ENCODE data around the gene HFE. TPM values are rescaled to one million over a fixed set of nuclear protein-coding genes. Genes with fewer than 3 reads are reported as not detected.
A peak's percentile ranks its signal among the peaks of the same experiment; 100 is the strongest.
"Not testable (repeated sequence)": the region's sequence is repeated elsewhere in the genome, so short reads cannot be mapped to it uniquely, and the experiment has no call there.

The HFE gene
- total and polyA plus RNA-seq, 2 experiments from 2014 or later = 8.6 to 10.8 TPM

DNA sequence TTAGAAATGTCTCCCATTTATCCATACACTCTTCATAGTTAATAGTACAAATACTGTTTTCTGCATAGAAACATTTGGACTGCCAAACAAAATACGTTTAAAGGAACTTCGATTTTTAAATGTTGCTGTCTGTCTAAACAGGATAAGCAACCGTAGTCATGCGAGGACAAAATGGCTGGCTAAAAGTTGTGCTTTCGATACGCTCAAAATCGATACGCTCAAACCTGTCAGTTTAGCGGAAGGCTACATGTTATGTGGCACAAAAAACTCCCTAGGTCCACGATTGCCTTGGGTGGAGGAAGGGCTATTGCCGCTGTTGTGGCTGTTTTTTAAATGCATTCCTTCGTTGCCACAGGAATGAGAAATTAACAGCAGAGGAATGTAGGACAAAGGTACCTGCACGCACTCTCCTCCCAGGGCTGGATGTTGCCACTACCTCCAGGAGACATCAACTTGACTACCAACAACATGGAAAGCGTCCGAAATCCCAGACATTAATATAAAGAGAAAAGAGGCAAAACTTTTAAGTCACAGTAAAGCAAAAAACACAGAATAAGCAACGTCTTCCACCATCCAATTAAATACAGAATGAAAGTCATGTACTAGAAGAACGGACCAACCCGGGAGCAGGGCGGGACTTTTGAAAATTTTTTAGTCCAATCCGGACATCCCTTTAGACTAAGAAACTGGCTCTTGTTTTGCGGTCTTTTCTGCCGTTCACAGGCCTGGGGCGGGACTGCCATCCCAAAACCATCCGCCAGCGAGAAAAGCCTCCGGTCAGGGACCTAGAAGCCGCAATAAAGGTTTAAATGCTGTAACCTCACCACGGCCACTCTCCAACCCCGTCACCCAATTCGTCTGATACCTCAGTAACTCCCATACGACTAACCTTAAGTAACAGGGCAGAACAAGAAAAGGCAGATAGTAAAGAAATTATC lies 32.2 kb upstream of the HFE start:
- H3K9me2 ChIP-seq (ENCODE audit: insufficient read depth) = no peaks in the 10 kb centered on the region
- WGBS, 2 experiments (ENCODE audit: low coverage in 1 of 2, low lambda C conversion rate in 2 of 2, missing lambda C conversion rate in 2 of 2) = 0 to 1% methylated on average over 31 of the region's 31 CpGs
- no peaks in the 10 kb centered on the region for H3K9me3 ChIP-seq (ENCODE audit: low read depth)
- TF ChIP-seq EZH2 (IDR thresholded peaks at IDR 0.05; ENCODE audit: insufficient read depth, poor library complexity, severe bottlenecking) (no peak), EZH2phosphoT487 (IDR thresholded peaks at IDR 0.05; ENCODE audit: insufficient read depth, low read depth) (no peak)
- H3K4me3 ChIP-seq = peak overlapping the region; percentile 85
- no peaks in the 10 kb centered on the region for H3K36me3 ChIP-seq (ENCODE audit: low read depth)
- no peaks in the 10 kb centered on the region for H4K20me1 ChIP-seq (ENCODE audit: insufficient read depth)
- H3K27ac ChIP-seq = peak overlapping the region; percentile 95
- peak; percentile 95 for DNase-seq
- peak overlapping the region; percentile 84 for H2AFZ ChIP-seq
- no peaks in the 10 kb centered on the region for H3K27me3 ChIP-seq (replicated peaks; ENCODE audit: insufficient read depth)
- in situ Hi-C loops (cut with MboI) = no loop called here
- H3K4me2 ChIP-seq (ENCODE audit: unreplicated experiment) = peak overlapping the region; percentile 94
- H3K79me2 ChIP-seq (ENCODE audit: insufficient read depth) = no peaks in the 10 kb centered on the region
- H3K4me1 ChIP-seq (ENCODE audit: insufficient read depth) = peaks cover 10% of the 10 kb centered on the region
- peak overlapping the region; percentile 92 for H3K9ac ChIP-seq
- peaks cover 24% of the 10 kb centered on the region for H3F3A ChIP-seq (ENCODE audit: insufficient read depth)

- no peak for TF ChIP-seq EZH2 (IDR thresholded peaks at IDR 0.05; ENCODE audit: insufficient read depth, poor library complexity, severe bottlenecking)
- no peak for TF ChIP-seq EZH2phosphoT487 (IDR thresholded peaks at IDR 0.05; ENCODE audit: insufficient read depth, low read depth)
- peak overlapping the region; percentile 85 for H3K4me3 ChIP-seq
- peak overlapping the region; percentile 94 for H3K4me2 ChIP-seq (ENCODE audit: unreplicated experiment)
- H3K36me3 ChIP-seq (ENCODE audit: low read depth) = no peaks in the 10 kb centered on the region
- 1% methylated on average over 51 of the region's 51 CpGs for WGBS, 2 experiments (ENCODE audit: low coverage in 1 of 2, low lambda C conversion rate in 2 of 2, missing lambda C conversion rate in 2 of 2)
- peaks cover 10% of the 10 kb centered on the region for H3K4me1 ChIP-seq (ENCODE audit: insufficient read depth)
- no peaks in the 10 kb centered on the region for H3K27me3 ChIP-seq (replicated peaks; ENCODE audit: insufficient read depth)
- no peaks in the 10 kb centered on the region for H3K9me2 ChIP-seq (ENCODE audit: insufficient read depth)
- peak overlapping the region; percentile 92 for H3K9ac ChIP-seq
- peak; percentile 93 for DNase-seq
- H4K20me1 ChIP-seq (ENCODE audit: insufficient read depth) = no peaks in the 10 kb centered on the region
- H3K27ac ChIP-seq = peak overlapping the region; percentile 95
- H3F3A ChIP-seq (ENCODE audit: insufficient read depth) = peaks cover 24% of the 10 kb centered on the region
- in situ Hi-C loops (cut with MboI) = no loop called here
- no peaks in the 10 kb centered on the region for H3K9me3 ChIP-seq (ENCODE audit: low read depth)
- no peaks in the 10 kb centered on the region for H3K79me2 ChIP-seq (ENCODE audit: insufficient read depth)
- H2AFZ ChIP-seq = peak overlapping the region; percentile 84
Measured at GRCh38 chr6:26055719-26056582, 31.3 kb upstream of the HFE start.

DNA sequence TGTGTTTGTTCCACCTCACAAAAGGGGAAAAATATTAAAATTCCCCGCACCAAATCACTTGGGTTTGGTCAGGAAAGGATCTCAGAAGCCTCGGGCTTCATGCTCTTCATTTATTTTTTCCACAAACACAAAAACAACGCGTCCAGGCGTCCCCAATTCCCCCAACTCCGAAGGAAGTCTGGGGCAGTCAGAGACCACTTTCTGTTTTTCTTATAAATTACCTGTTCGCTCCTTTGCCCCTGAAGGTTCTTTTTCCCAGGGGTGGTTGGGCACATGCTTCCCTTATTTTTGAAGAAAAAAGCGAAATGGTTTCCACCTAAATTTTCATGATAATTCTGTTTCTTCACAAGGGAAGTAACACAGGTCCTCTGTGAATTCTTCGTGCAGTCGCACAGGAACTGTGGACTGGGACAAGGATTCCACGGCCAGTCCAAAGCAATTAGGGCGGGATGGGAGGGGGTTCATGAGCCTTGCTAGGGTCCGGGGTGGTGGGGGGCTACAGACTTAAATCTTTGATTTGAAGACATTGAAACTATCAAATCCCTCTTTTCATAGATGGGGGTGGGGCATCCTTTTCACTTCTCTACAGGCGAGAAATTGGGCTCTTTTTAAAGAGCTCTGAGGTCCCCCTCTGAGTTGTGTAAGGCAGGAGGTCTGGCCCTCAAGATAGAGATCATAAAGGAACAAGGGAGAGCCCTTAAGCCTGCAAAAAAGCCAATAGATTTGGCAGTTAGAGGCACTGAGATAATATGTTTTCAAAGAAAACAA lies 30.5 kb upstream of the HFE start:
- peak overlapping the region; percentile 92 for H3K9ac ChIP-seq
- no peaks in the 10 kb centered on the region for H3K9me2 ChIP-seq (ENCODE audit: insufficient read depth)
- H4K20me1 ChIP-seq (ENCODE audit: insufficient read depth) = no peaks in the 10 kb centered on the region
- no peaks in the 10 kb centered on the region for H3K27me3 ChIP-seq (replicated peaks; ENCODE audit: insufficient read depth)
- WGBS, 2 experiments (ENCODE audit: low coverage in 1 of 2, low lambda C conversion rate in 2 of 2, missing lambda C conversion rate in 2 of 2) = 0 to 4% methylated on average over 13 to 14 of the region's 14 CpGs
- peak overlapping the region; percentile 84 for H2AFZ ChIP-seq
- peak overlapping the region; percentile 95 for H3K27ac ChIP-seq
- peaks cover 24% of the 10 kb centered on the region for H3F3A ChIP-seq (ENCODE audit: insufficient read depth)
- DNase-seq = peak; percentile 48
- H3K4me1 ChIP-seq (ENCODE audit: insufficient read depth) = peaks cover 10% of the 10 kb centered on the region
- no peaks in the 10 kb centered on the region for H3K79me2 ChIP-seq (ENCODE audit: insufficient read depth)
- H3K4me3 ChIP-seq = peak overlapping the region; percentile 85
- in situ Hi-C loops (cut with MboI) = no loop called here
- peak overlapping the region; percentile 94 for H3K4me2 ChIP-seq (ENCODE audit: unreplicated experiment)
- no peaks in the 10 kb centered on the region for H3K36me3 ChIP-seq (ENCODE audit: low read depth)
- TF ChIP-seq EZH2 (IDR thresholded peaks at IDR 0.05; ENCODE audit: insufficient read depth, poor library complexity, severe bottlenecking) (no peak), EZH2phosphoT487 (IDR thresholded peaks at IDR 0.05; ENCODE audit: insufficient read depth, low read depth) (no peak)
- no peaks in the 10 kb centered on the region for H3K9me3 ChIP-seq (ENCODE audit: low read depth)

- Histone ChIP-seq H3K4me3 (no peak overlapping the region), H3K9me2 (ENCODE audit: insufficient read depth) (no peaks in the 10 kb centered on the region), H3K36me3 (ENCODE audit: low read depth) (no peaks in the 10 kb centered on the region), H3F3A (ENCODE audit: insufficient read depth) (peaks cover 24% of the 10 kb centered on the region), H3K79me2 (ENCODE audit: insufficient read depth) (no peaks in the 10 kb centered on the region), H2AFZ (no peak overlapping the region), H3K27me3 (replicated peaks; ENCODE audit: insufficient read depth) (no peaks in the 10 kb centered on the region), H3K4me1 (ENCODE audit: insufficient read depth) (peaks cover 10% of the 10 kb centered on the region), H3K9me3 (ENCODE audit: low read depth) (no peaks in the 10 kb centered on the region), H4K20me1 (ENCODE audit: insufficient read depth) (no peaks in the 10 kb centered on the region), H3K27ac (no peak overlapping the region), H3K9ac (no peak overlapping the region), H3K4me2 (ENCODE audit: unreplicated experiment) (no peak overlapping the region)
- in situ Hi-C loops (cut with MboI) = no loop called here
- DNase-seq = no peak
- WGBS, 2 experiments (ENCODE audit: low coverage in 1 of 2, low lambda C conversion rate in 2 of 2, missing lambda C conversion rate in 2 of 2) = 97% methylated on average over 3 of the region's 3 CpGs
- no peak for TF ChIP-seq EZH2 (IDR thresholded peaks at IDR 0.05; ENCODE audit: insufficient read depth, poor library complexity, severe bottlenecking)
- TF ChIP-seq EZH2phosphoT487 (IDR thresholded peaks at IDR 0.05; ENCODE audit: insufficient read depth, low read depth) = no peak
Measured at GRCh38 chr6:26057899-26058298, 29.3 kb upstream of the HFE start.

GRCh38 chr6:26058477-26059033 lies 28.7 kb upstream of the HFE start:
- H4K20me1 ChIP-seq (ENCODE audit: insufficient read depth); H3K36me3 ChIP-seq (ENCODE audit: low read depth); DNase-seq; H3K27me3 ChIP-seq (replicated peaks; ENCODE audit: insufficient read depth); H3K9ac ChIP-seq; H3K9me3 ChIP-seq (ENCODE audit: low read depth); in situ Hi-C loops (cut with MboI); H2AFZ ChIP-seq; H3K4me1 ChIP-seq (ENCODE audit: insufficient read depth); H3K27ac ChIP-seq; H3K4me2 ChIP-seq (ENCODE audit: unreplicated experiment); H3K79me2 ChIP-seq (ENCODE audit: insufficient read depth); H3K4me3 ChIP-seq; H3K9me2 ChIP-seq (ENCODE audit: insufficient read depth): not testable (repeated sequence)
- 90% methylated on average over 11 to 12 of the region's 12 CpGs for WGBS, 2 experiments (ENCODE audit: low coverage in 1 of 2, low lambda C conversion rate in 2 of 2, missing lambda C conversion rate in 2 of 2)
- H3F3A ChIP-seq (ENCODE audit: insufficient read depth) = peaks cover 24% of the 10 kb centered on the region
